ENCODE results near the gene SMPDL3A.
"Not testable (repeated sequence)": the region's sequence is repeated elsewhere in the genome, so short reads cannot be mapped to it uniquely, and the experiment has no call there.

Gene SMPDL3A, protein sequence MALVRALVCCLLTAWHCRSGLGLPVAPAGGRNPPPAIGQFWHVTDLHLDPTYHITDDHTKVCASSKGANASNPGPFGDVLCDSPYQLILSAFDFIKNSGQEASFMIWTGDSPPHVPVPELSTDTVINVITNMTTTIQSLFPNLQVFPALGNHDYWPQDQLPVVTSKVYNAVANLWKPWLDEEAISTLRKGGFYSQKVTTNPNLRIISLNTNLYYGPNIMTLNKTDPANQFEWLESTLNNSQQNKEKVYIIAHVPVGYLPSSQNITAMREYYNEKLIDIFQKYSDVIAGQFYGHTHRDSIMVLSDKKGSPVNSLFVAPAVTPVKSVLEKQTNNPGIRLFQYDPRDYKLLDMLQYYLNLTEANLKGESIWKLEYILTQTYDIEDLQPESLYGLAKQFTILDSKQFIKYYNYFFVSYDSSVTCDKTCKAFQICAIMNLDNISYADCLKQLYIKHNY

DNA sequence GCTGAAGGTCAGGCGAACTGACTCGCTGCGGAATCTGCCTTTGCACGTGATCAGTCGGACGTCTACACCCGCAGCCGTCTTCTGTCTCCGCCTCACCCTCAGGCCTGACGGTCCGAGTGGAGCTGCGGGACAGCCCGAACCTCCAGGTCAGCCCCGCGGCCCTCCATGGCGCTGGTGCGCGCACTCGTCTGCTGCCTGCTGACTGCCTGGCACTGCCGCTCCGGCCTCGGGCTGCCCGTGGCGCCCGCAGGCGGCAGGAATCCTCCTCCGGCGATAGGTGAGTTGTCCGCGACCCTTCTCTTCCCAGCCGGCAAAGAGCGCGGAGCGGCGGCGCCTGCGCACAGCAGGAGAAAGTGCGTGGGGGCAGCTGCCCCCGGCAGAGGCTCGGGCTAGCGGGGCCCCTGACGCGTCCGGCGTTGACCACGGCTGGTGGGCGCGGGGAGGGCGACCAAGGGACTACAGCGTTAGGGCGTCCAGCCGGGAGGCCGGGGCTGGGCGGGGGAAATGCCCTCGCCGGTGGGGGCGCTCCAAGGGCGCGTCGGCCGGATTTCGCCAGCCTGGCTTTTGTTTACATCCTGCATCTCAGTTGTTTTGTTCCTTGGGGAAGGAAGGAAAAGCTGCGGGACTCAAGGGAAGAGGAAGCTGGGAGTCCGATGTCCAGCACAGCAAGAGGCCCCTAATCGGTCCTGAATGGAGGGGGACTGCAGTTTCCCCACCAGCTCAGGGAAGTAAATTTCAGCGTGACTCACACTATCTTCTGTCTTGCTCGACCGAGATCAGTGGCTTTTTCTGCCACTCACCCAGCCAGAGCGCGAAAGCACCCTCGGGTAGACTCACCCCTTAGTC lies at the start of gene SMPDL3A:
TSS of gene SMPDL3A (plus strand) at position 77 of the 846 bp plus-strand sequence. CDS start at position 166, 89 bp downstream.
- peak; percentile 61 for DNase-seq

DNA sequence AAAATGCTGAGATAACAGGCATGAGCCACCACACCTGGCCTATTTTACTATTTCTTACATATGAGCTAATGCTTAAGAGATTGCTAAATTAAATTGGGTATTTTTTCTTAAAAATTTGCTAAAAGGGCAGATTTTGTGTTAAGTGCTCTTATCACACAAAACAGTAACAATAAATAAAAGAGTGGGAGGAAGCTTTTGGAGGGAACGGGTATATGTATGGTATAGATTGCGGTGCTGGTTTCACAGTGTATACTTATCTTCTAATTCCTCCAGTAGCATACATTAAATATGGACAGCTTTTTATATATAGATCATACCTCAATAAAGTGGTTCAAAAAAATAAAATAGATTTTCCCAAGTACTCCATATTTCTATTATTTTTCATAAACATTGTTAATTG lies 49.0 kb upstream of the SMPDL3A start:
- DNase-seq = no peak

DNA sequence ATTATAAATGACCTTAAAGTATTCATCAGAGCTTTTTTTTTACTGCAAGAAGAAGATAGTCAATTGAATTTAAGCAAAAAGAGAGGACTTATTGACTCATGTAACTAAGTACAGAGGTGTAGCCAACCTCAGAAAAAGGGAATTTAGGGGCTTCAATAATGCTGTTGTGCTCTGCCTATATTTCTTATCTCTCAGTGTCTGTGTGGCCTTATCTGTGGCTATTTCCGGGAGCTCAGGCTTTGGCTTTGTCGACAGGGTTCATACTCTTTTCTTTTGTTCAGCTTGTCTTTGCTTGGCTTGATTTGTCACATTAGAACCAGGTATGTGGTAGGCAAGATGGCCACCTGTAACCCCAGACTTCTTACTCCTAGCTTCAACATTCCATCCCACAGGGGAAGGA lies 48.1 kb upstream of the SMPDL3A start:
- DNase-seq = no peak

DNA sequence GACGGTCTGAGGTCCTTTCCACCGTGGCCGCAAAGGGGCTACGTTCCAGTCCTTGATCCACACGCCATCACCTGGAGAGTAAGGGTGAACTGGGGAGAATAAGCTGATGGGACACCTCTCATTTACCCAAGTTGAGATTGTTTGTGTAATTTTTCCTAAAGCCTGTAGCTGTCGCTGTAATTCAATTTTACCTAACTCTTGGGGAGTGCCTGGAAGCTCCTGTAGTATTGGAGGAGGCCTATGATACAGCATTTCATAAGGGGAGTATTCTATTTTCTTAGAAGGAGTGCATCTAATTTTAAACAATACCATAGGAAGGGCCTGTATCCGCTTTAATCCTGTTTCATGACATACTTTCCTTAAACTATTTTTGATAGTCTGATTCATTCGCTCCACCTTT lies 44.8 kb upstream of the SMPDL3A start:
- DNase-seq = not testable (repeated sequence)

DNA sequence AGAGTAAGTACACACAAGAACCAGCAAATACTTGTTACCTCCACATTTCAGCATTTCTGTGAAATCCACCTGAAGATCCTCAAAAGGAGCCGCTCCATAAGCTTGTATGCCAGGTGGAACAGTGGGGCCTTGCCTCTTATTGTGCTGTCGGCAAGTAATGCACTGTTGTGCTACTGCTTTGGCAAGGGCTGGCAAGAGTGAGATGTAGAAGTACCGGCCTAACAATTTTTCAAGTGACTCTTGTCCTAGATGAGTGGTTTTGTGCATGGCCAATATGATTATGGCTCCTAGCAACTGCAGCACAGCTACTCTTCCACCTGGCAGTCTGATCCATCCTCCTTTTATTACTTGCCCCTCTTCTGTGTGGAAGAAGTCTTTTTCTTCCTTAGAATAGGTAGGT lies 44.2 kb upstream of the SMPDL3A start:
- DNase-seq = not testable (repeated sequence)

DNA sequence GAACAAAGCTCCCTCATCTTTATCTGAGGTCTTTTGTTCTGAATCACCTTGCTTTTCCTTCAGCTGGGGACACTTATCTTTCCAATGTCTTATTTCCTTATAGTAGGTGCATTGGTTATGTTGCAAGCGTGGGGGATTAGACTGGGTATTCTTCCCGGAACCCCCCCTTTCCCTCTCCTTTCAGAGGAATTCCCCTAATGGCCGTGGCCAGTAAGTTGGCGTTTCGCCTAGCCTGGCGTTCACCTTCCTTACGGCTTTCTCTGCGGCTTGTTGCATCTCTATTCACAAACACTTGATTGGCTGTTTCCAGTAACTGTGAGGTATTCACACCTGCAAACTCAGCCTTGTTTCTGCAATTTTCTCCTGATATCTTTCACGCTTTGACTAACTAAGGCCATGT lies 42.4 kb upstream of the SMPDL3A start:
- no peak for DNase-seq

DNA sequence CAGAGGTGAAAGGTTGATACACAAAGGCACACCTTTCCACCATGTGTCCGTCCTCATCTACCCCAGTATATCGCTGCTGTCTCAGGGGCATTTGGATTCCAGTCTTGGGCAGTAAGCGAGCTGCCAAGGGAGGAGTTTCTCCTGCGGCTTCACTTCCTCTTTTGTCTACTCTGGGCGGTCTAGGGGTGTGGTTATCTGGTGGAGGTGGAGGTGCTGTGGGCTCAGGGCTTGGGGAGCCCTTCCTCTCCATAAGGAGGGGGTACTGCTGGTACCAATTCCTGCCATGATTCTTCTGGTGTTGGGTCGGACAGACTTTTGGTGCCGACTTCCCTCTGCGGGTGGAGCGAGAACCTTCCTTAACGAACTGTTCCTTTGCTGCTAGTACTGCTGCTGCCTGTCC lies 41.5 kb upstream of the SMPDL3A start:
- DNase-seq = no peak

DNA sequence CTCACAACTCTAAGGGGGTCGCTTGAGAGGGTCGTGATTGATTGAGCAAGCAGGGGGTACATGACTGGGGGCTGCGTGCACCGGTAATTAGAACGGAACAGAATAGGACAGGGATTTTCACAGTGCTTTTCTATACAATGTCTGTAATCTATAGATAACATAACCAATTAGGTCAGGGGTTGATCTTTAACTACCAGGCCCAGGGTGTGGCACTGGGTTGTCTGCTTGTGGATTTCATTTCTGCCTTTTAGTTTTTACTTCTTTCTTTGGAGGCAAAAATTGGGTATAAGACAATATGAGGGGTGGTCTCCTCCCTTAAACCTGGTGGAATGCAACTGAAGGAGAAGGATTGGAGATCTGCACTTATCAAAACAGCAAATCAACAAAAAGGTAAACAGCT lies 40.1 kb upstream of the SMPDL3A start:
- not testable (repeated sequence) for DNase-seq

DNA sequence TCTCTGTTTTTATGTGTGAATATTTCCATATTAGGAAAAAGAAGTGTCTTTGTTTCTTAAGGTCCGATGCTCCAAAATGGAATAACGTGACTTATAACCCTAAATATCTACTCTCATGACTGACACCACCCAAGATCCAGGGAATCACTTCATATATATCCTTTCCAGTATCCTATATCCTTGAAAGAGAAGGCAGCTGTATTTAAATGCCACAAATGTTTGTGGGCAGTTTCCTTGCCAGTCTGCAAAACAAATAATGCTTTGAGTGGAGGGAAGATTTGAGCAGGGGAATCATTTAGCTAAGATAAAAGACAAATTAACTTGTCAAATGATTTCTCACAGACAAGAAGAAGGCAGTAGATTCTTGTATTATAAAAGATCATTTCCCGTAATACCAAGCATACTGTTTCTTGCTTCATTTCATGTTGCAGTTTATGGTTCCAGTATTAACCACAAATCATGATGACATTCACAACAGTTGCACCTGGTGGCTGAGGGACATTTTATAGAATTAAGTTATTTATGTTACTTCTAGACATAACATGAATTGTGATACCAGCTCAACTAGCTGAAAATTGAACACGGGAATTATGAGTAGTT lies 39.5 kb upstream of the SMPDL3A start:
- no peak for DNase-seq

DNA sequence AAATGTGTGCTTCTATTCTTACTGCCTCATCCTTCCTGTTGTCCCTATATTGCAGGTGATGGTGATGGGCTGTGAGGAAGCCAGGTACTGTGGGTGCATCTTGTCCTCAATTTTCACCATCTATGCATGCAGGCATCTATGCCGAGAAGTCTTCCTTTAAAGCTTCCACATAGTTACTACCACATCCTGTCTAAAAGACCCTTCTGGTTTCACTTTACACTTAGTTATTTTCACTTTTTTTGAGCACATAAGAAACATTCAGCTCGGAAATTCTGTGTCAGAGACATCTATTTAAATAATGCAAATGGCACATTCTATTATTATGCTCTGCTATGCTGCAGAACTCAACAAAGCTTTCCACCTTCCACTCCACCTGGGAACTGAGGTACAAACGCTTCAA lies 37.7 kb upstream of the SMPDL3A start:
- DNase-seq = no peak

DNA sequence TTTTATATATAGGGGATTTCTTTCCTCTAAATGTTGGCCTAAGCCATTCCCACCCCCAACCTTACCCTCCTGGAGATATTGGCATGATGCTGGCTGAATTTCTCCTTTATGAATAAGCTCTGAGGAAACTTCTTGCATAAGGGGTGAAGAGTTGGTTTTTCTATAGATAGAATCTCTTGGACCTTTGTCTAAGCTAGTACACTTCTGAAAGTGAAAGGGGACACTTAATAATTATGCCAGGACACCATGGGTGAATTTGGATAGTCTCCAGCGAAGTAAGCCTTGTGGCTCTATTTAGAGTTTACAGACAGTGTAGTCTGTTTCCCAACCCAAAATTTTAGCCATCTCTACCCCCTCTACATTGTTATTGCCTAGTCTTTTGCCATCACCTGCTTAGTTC lies 36.6 kb upstream of the SMPDL3A start:
- DNase-seq = no peak

DNA sequence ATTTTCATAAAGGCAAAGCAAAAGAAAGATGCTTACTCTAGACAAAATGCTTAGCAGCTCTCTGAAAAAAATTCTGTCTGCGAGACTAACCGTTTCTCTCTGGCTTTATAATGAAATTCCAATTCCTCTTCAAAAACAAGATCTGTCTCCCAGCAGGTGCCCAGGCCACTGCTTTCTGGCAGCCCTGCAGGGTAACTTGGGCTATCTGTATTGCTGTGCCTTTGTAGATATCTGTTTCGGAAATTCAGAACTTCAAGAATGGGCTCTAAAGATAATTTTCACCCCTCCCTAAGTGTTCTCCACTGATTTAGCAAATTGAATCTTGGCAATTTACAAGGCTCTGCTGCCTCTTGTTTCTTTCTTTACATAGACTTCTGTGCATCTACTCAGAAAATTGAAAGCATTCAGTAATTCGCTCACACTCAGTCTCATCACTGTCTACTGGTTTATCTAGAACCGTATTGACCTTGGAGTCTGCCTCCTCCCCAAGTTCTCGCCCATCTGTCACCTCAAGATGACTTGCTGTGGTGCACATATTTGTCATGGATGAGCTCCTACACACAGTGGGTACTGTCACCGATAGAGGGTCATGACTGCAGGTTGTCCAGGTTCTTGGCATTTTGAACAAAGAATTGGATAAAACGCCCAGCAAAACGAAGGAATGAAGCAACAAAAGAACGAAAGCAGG lies 35.9 kb upstream of the SMPDL3A start:
- DNase-seq = no peak

DNA sequence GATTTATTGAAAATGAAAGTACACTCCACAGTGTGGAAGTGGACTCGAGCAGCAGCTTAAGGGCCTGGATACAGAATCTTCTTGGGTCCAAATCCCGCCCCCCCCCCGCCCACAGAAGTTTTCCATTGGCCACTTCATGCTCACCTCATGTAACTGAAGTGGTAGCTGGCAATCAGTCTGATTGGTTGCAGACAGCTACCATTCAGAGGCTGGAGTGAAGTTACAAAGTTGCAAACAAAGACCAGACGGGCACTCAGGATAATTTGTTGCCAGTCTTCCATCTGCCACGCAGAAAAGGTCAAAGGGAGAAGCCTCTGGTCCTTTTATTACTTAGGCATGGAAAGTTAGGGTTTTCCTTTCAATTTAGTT lies 35.4 kb upstream of the SMPDL3A start:
- DNase-seq = no peak

DNA sequence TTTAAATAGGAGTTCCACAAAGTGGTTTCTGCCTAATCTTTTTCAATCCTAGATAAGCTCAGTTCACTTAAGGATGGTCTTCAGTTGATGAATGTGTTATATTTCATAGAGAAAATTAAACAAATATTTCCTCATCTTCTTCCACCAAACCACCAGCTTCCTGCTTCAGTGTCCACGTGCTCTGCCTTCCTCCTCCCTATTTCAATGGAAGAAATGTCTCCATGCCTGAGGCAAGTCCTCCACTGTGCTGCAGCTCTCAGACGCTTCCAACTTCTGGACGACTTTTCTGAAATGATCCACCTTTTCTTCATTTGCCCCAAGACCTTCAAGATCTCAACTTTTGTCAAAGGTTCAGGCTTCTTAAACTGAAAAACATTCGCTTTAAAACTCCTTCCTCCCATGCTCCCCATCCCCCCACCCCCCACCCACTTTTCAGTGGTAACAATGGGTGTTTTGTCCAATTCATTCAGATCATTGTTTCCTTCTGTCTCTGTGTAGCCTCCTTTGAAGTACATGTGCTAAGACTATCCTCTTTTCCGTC lies 34.8 kb upstream of the SMPDL3A start:
- no peak for DNase-seq

DNA sequence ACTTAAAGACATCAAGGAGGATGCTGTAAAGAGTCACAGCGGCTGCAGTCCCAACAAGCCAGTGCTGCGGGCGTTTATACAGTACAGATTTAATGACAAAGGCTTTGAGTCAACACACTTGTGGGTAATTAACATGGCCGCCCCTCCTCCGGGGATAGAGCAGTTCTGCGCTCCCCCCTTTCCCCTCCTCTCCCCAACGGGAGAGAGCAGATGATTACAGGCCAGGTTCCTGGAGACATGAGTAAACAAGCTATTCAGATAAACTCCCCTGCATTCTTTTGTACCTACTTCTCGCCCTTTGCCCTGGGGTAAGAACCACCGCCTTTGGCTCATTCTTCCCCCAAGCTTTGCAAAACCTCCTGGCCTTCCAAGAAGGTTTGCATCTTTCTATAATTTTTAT lies 33.2 kb upstream of the SMPDL3A start:
- DNase-seq = no peak

DNA sequence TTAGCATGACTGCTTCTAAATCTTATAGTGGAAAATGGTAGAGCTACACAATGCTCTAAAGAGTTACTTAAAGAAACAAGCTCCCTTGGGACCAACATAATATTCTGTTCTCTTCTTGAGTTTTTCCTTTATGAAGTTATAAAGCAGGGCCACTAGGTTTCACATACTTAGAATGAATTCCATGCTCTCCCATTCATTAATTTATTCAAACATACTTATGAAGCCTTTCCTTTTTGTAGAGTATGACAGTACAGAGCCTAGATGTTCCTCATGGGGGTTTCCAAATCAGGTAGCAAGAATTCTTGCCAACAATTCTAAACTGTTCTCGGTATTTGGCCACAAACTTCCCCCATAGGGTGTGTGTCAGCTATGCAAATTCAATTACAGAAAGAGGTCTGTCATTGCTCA lies 30.1 kb upstream of the SMPDL3A start:
- DNase-seq = no peak

DNA sequence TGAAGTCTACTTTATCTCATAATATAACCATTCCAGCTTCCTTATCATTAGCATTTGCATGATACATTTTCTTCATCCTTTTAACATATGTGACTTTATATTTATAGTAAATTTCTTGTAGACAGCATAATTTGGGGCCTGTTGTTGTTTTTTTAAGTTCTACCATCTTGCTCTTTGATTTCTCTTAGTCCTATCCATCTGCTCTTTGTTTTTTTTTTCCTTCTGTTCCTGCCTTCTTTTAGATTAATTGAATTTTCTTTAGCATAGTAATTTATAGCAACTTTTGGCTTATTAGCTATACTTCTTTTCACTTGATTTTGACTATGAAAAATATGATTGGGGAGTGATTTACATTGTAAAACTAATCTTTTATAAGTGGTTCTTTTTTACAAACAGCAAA lies 28.7 kb upstream of the SMPDL3A start:
- no peak for DNase-seq

DNA sequence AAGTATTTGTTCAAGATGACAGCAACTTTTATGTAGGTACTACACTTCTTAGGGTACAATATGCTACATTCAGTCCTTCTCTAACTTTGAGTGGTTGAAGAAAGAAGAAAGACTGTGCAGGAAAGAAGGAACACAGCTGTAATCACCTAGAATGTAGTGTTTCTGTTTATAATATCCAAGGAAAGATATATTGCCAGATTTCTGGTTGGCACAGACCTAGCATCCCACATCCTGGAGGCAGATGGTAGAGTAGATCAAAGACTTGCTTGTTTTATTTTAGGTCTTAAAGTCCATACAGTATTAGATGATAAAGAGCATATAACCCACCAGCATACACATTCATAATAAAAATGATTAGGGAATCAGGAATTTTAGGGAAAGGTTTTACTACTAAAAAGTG lies 22.8 kb upstream of the SMPDL3A start:
- no peak for DNase-seq

DNA sequence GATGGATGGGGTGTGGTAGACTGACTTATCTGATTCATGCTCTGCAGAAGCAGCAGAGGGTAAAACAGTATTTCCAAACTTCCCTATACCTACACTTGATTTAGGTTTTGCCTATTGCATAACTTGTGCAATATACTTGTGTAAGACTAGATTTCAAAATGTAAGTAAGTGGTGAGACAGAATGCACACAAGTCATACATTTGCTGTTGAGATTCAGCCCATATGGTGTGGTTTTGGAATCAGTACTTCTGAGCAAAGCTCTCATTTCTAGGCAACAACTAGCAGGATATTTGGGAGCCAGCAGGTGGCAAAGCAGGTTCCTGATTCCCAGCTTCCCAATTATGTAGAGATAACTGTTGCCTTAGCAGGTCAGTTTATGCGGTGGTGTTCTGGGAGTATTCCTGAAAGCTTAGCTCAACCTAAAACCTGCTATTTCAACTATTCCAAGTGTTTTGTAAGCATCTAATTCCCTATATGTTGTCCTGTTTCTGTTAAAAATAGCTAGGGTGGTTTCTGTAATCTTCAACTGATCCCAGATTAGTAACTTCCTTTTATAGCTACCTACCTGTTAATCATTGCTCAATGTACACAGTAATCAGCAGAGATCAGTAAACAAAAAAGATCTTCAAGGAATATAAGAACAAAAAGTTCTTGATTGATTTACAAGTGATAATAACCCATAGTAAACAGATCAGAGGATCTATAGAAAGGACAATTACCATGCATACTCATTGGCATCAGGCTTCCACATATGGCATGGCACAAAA lies 18.0 kb upstream of the SMPDL3A start:
- no peak for DNase-seq

DNA sequence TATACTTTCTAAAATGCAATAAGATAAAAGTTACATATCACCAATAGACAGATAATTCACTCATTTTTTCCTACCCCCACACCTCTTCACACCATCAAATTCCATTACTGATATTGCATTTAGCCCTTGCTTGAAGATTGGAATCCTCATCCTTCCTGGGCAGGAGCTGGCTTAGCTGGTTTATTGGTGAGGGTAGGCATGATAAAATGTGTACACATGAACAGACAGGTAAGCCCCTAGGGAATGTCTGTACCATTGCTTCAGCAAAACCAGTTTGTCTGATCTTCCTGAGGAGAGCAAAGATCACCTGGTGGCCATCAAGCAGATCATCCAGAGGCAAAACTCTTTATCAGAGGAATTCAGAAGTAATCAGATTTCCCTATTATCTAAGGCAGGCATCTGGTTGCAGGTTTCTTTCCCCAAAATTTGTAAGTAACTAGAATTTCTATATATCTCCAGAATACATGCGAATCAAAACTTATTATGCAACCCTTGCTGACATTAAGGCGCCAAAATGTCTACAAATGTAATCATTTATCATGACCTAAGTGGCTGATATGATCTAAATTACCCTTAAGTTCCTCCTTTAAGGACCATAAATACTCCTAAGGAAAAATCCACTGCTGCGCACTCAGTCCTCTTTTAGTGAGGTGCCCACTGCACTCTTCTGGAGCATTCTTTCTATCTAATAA lies 16.2 kb upstream of the SMPDL3A start:
- DNase-seq = no peak

DNA sequence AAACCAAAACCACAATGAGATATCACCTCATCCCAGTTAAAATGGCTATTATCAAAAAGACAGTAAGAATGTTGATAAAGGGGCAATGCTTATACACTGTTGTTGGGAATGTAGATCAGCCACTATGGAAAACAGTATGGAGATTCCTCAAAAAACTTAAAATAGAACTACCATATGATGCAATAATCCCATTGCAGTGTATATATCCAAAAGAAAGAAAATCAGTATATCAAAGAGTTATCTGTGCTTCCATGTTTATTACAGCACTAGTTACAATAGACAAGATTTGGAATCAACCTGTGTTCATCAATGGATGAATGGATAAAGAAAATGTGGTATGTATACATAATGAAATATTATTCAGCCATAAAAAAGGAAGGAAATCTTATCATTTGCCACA lies 13.1 kb upstream of the SMPDL3A start:
- no peak for DNase-seq

Measured in fibroblast of skin of right biceps (primary cell).